SU-DHL-6 (cell line): ENCODE measurements around the gene MOB1A.
A peak's percentile ranks its signal among the peaks of the same experiment; 100 is the strongest.

Experiments used
- H2AFZ ChIP-seq: fragments of 200-600 bp; sonication (generic); 2 replicates; pipeline ENCODE4 v1.6.1; 2014; ENCODE audit warnings: low read depth, mild to moderate bottlenecking, moderate library complexity, mixed read lengths, antibody characterized with exemption, low read length; ENCODE audit not compliant: severe bottlenecking
- H3F3A ChIP-seq: fragments of 200-600 bp; shearing (Covaris generic); 2 replicates; pipeline ENCODE4 v1.6.0; 2016; ENCODE audit warnings: antibody characterized with exemption, mild to moderate bottlenecking; ENCODE audit not compliant: insufficient read depth
- H3K27ac ChIP-seq: fragments of 200-600 bp; sonication (generic); 2 replicates; pipeline ENCODE4 v1.5.1; 2016; ENCODE audit warnings: low read depth, mild to moderate bottlenecking, low read length, moderate library complexity, mixed read lengths
- H3K27me3 ChIP-seq: fragments of 200-600 bp; sonication (generic), shearing (Covaris generic); 2 replicates; pipeline ENCODE4 v1.6.0; 2014; ENCODE audit warnings: mild to moderate bottlenecking, low read length
- H3K36me3 ChIP-seq: fragments of 200-600 bp; sonication (generic); 2 replicates; pipeline ENCODE4 v1.6.1; 2014; ENCODE audit warnings: mild to moderate bottlenecking, low read length, mixed read lengths
- H3K4me2 ChIP-seq: fragments of 300-600, 200-600 bp; shearing (Covaris generic), sonication (generic); 2 replicates; pipeline ENCODE4 v1.6.0; 2014; ENCODE audit warnings: low read length, low read depth, mild to moderate bottlenecking; ENCODE audit not compliant: poor library complexity, severe bottlenecking
- H3K4me3 ChIP-seq: fragments of 200-600 bp; sonication (generic); 2 replicates; pipeline ENCODE4 v1.5.1; 2014; ENCODE audit warnings: antibody characterized with exemption, low read length, mild to moderate bottlenecking, mixed read lengths; ENCODE audit not compliant: insufficient read depth, poor library complexity, severe bottlenecking
- H3K79me2 ChIP-seq: fragments of 200-600 bp; sonication (generic); 2 replicates; pipeline ENCODE4 v1.6.1; 2014; ENCODE audit warnings: mild to moderate bottlenecking, low read length, moderate library complexity; ENCODE audit not compliant: insufficient read depth
- H3K9ac ChIP-seq: fragments of 200-600 bp; sonication (generic); 2 replicates; pipeline ENCODE4 v1.7.0; 2014; ENCODE audit warnings: mild to moderate bottlenecking, low read length
- H3K9me2 ChIP-seq: fragments of 200-600 bp; sonication (generic); replicated peaks from 2 replicates; pipeline ENCODE4 v1.6.1; 2014; ENCODE audit warnings: low read length; ENCODE audit not compliant: insufficient read depth
- H3K9me3 ChIP-seq: fragments of 200-600 bp; sonication (generic); 2 replicates; pipeline ENCODE4 v1.6.1; 2014; ENCODE audit warnings: low read length, mixed read lengths; ENCODE audit not compliant: insufficient read depth
- H4K20me1 ChIP-seq: fragments of 200-600 bp; sonication (generic); 2 replicates; pipeline ENCODE4 v1.6.1; 2014; ENCODE audit warnings: low read depth, mild to moderate bottlenecking, antibody characterized with exemption, low read length, moderate library complexity, mixed read lengths
- CTCF ChIP-seq: fragments of 200-600 bp; sonication (generic); IDR thresholded peaks from one replicate; pipeline ENCODE4 v1.5.1; 2017; ENCODE audit warnings: antibody characterized with exemption, mild to moderate bottlenecking, low read length, moderate library complexity; ENCODE audit not compliant: insufficient read depth, poor library complexity, severe bottlenecking
- EZH2phosphoT487 ChIP-seq: fragments of 200-600 bp; sonication (generic), shearing (Covaris generic); conservative IDR thresholded peaks from 2 replicates; pipeline ENCODE4 v1.6.1; 2018; ENCODE audit warnings: mild to moderate bottlenecking, antibody characterized with exemption, low read length, moderate library complexity, mixed read lengths

Gene MOB1A

GRCh38 chr2:74178211-74179062 is at the start of gene MOB1A:
Gene MOB1A (minus strand): TSS chr2:74178879. CDS start chr2:74178674, 205 bp downstream.
- no peak for TF ChIP-seq EZH2phosphoT487
- TF ChIP-seq CTCF, result no peak
- Histone ChIP-seq H3K79me2 (peaks cover 50% of the 10 kb centered on the region), H3K27ac (peak within 1 kb of the TSS; percentile 100), H3K4me2 (peak within 1 kb of the TSS; percentile 80), H3K36me3 (peaks cover 23% of the 10 kb centered on the region), H3K4me3 (peak within 1 kb of the TSS; percentile 100), H4K20me1 (peaks cover 30% of the 10 kb centered on the region), H2AFZ (peak within 1 kb of the TSS; percentile 77), H3K9me2 (no peaks in the 10 kb centered on the region), H3F3A (peaks cover 48% of the 10 kb centered on the region), H3K27me3 (no peaks in the 10 kb centered on the region), H3K9ac (peak within 1 kb of the TSS; percentile 100), H3K9me3 (no peaks in the 10 kb centered on the region)

GRCh38 chr2:74227646-74228045 is 49.0 kb upstream of the MOB1A start:
- Histone ChIP-seq H3K79me2 (no peaks in the 10 kb centered on the region), H3K9ac (no peak overlapping the region), H3K27ac (no peak overlapping the region), H3K27me3 (no peaks in the 10 kb centered on the region), H4K20me1 (no peaks in the 10 kb centered on the region), H3K36me3 (no peaks in the 10 kb centered on the region), H3F3A (no peaks in the 10 kb centered on the region), H2AFZ (no peak overlapping the region), H3K4me2 (no peak overlapping the region), H3K9me3 (no peaks in the 10 kb centered on the region), H3K4me3 (no peak overlapping the region), H3K9me2 (no peaks in the 10 kb centered on the region)
- TF ChIP-seq EZH2phosphoT487 (no peak), CTCF (no peak)

- H3K9me3 ChIP-seq, result no peaks in the 10 kb centered on the region
- no peak overlapping the region for H3K27ac ChIP-seq
- H3K36me3 ChIP-seq, result no peaks in the 10 kb centered on the region
- H4K20me1 ChIP-seq, result no peaks in the 10 kb centered on the region
- TF ChIP-seq EZH2phosphoT487, result no peak
- no peak for TF ChIP-seq CTCF
- no peaks in the 10 kb centered on the region for H3K27me3 ChIP-seq
- no peak overlapping the region for H2AFZ ChIP-seq
- H3K4me2 ChIP-seq, result no peak overlapping the region
- no peaks in the 10 kb centered on the region for H3K79me2 ChIP-seq
- H3K4me3 ChIP-seq, result no peak overlapping the region
- no peak overlapping the region for H3K9ac ChIP-seq
- H3K9me2 ChIP-seq, result no peaks in the 10 kb centered on the region
- H3F3A ChIP-seq, result no peaks in the 10 kb centered on the region
Observed at GRCh38 chr2:74226648-74227213, 48.1 kb upstream of the MOB1A start.
